Measurements from ENCODE around the gene WDR82. TPM values are rescaled to one million over a fixed set of nuclear protein-coding genes. Genes with fewer than 3 reads are reported as not detected.

Gene WDR82
- total and polyA plus RNA-seq, 10 of the 15 experiments (the other 5 are each of a cell fraction or from before 2014, with no cell fraction given): 10.1 to 82.4 (median 48.7) TPM

DNA sequence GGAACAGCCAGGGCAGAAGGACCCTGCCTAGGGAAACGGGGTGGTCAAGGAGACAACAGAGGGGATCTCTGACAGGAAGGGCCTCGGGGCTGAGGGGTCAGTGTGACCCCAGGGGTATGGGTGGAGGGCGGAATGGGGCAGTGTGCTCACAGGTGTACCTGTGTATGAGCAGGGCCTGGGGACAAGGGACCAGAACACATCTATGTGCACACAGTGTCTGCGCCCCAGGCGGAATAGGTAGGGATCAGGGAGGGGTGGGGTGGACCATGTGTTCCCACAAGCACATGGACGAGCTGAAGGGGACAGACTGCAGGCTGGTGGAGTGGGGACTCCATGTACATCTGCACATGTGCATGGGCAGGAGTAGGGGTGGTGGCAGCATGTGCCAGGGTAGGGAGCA is 48.0 kb downstream of the WDR82 start (continued):
- TF ChIP-seq, protein P1, sequence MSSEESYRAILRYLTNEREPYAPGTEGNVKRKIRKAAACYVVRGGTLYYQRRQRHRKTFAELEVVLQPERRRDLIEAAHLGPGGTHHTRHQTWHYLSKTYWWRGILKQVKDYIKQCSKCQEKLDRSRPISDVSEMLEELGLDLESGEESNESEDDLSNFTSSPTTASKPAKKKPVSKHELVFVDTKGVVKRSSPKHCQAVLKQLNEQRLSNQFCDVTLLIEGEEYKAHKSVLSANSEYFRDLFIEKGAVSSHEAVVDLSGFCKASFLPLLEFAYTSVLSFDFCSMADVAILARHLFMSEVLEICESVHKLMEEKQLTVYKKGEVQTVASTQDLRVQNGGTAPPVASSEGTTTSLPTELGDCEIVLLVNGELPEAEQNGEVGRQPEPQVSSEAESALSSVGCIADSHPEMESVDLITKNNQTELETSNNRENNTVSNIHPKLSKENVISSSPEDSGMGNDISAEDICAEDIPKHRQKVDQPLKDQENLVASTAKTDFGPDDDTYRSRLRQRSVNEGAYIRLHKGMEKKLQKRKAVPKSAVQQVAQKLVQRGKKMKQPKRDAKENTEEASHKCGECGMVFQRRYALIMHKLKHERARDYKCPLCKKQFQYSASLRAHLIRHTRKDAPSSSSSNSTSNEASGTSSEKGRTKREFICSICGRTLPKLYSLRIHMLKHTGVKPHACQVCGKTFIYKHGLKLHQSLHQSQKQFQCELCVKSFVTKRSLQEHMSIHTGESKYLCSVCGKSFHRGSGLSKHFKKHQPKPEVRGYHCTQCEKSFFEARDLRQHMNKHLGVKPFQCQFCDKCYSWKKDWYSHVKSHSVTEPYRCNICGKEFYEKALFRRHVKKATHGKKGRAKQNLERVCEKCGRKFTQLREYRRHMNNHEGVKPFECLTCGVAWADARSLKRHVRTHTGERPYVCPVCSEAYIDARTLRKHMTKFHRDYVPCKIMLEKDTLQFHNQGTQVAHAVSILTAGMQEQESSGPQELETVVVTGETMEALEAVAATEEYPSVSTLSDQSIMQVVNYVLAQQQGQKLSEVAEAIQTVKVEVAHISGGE (CRISPR knock-in tag; IDR thresholded peaks at IDR 0.05): no peak
- no peak for TF ChIP-seq PAX5 (IDR thresholded peaks at IDR 0.05; ENCODE audit: borderline replicate concordance, low read depth, low read length)
- TF ChIP-seq ZSCAN29 (IDR thresholded peaks at IDR 0.05): no peak

DNA sequence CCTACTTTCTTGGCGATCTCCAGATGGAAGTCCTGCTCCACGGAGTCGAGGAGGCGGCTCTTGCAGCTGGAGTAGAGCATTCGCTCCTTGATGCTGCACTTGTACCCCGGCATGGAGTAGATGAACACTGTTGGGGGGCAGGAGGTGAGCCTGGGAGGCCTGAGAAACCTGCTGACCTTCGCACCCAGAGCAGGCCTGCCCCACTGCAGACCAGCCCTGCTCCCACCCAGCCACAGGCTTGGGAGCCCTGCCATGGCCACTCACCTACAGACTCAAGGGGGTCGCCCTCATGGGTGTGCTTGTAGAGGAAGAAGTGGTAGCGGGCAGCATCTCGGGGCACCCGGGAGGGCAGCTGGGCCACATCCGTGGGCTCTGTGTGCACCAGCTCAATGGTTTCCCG is 48.8 kb downstream of the WDR82 start:
- FAIRE-seq: no peak
- TF ChIP-seq RELA (IDR thresholded peaks at IDR 0.05; ENCODE audit: borderline replicate concordance, partially characterized antibody): no peak
- H3K27me3 ChIP-seq (replicated peaks in 1 of 2; ENCODE audit: control insufficient read depth in 2 of 2, insufficient read depth in 2 of 2, low read length in 1 of 2): no peaks in the 10 kb centered on the region
- peaks cover 14 to 27% of the 10 kb centered on the region in 2 experiments for H3K36me3 ChIP-seq (ENCODE audit: control insufficient read depth in 2 of 2, insufficient read depth in 2 of 2, low read length in 1 of 2)
- H4K20me1 ChIP-seq (ENCODE audit: control insufficient read depth, insufficient read depth): no peaks in the 10 kb centered on the region
- intact Hi-C loops (cut with micrococcal nuclease; ENCODE audit: unreplicated experiment): no loop called here
- H3K4me1 ChIP-seq (ENCODE audit: control insufficient read depth, insufficient read depth, low read length): peaks cover 22% of the 10 kb centered on the region
- no peak for ATAC-seq
- no peak overlapping the region for H3K27ac ChIP-seq (ENCODE audit: control insufficient read depth, insufficient read depth)
- no peak overlapping the region for H3K4me3 ChIP-seq
- CTCF ChIA-PET: interaction anchor here (0.8 to 5.3 kb wide), 5 partner anchors 9 to 110 kb away, joined by 3 to 91 read pairs (median 13); no protein-coding TSS in a partner anchor
- no peak overlapping the region for H3K9ac ChIP-seq (ENCODE audit: control insufficient read depth, insufficient read depth, low read length)
- in situ Hi-C loops (cut with MboI): loop anchor here (5.0 kb wide), 1 partner anchor 113 kb away; no protein-coding TSS in a partner anchor
- H3K79me2 ChIP-seq (ENCODE audit: control insufficient read depth, insufficient read depth, low read length): no peaks in the 10 kb centered on the region; the same call in 1 of the 2 replicates
- POLR2A ChIA-PET: interaction anchor here (1.4 kb wide), 1 partner anchor 19 kb away, joined by 3 read pairs; no protein-coding TSS in a partner anchor
- no peak overlapping the region for H3K4me2 ChIP-seq (ENCODE audit: control insufficient read depth, insufficient read depth)
- H3K9me3 ChIP-seq (replicated peaks; ENCODE audit: control insufficient read depth, insufficient read depth, low read length): no peaks in the 10 kb centered on the region
- H2AFZ ChIP-seq (ENCODE audit: control insufficient read depth, low read depth, low read length): no peak overlapping the region
- RAD21 ChIA-PET (ENCODE audit: unreplicated experiment): interaction anchor here (0.7 to 1.0 kb wide), 2 partner anchors 9 to 119 kb away, joined by 3 read pairs; partner anchors contain the start of gene TWF2
- no TSS peak for BruUV-seq (replicated peaks)
- 95% methylated on average over 13 of the region's 13 CpGs for WGBS (ENCODE audit: insufficient coverage, insufficient replicate concordance, low lambda C conversion rate, missing lambda C conversion rate)
- no peak for DNase-seq (ENCODE audit: low read depth, low spot score)
- SMC1A ChIA-PET (ENCODE audit: uncharacterized antibody, unreplicated experiment): interaction anchor here (1.0 kb wide), 1 partner anchor 9 kb away, joined by 4 read pairs; no protein-coding TSS in a partner anchor
